Measurements from ENCODE around the gene PRKAR1A.

DNA sequence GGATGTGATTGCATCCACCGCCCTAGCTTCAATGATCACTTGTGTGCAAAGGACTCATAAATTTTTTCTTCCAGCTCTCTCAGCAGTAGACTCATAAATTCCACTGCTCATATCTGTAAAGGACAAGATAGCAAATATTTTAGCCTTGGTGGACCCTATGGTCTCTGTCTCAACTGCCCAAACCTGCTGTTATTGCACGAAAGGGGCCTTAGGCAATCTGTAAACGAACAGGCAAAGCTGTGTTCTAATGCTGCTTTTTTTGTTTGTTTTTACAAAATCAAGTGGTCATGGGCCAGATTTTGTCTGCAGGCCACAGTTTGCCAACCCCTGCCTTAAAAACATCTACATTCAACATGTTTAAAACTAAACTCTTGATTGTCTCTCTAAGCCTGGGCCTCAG is 54.8 kb downstream of the PRKAR1A start:
- TF ChIP-seq CTCF (IDR thresholded peaks at IDR 0.05 in 8 of 11, conservative IDR thresholded peaks at IDR 0.05 in 3 of 11): no peak
- no peak for TF ChIP-seq POLR2AphosphoS5 (IDR thresholded peaks at IDR 0.05)
- TF ChIP-seq POLR2A (IDR thresholded peaks at IDR 0.05): no peak
